ENCODE measurements around the gene CDH12. TPM values are rescaled to one million over a fixed set of nuclear protein-coding genes. Genes with fewer than 3 reads are reported as not detected.

Gene CDH12
- total RNA-seq, 1 experiment from 2014 or later = not detected

- no peak for TF ChIP-seq EGR1 (IDR thresholded peaks at IDR 0.05; ENCODE audit: low read depth)
- no peak for TF ChIP-seq POLR2AphosphoS5 (IDR thresholded peaks at IDR 0.05; ENCODE audit: low read depth, low read length)
- TF ChIP-seq POLR2A (IDR thresholded peaks at IDR 0.05; ENCODE audit: borderline replicate concordance, extremely low read depth, insufficient read depth, insufficient read length) = no peak
- no peak for TF ChIP-seq SIN3A (IDR thresholded peaks at IDR 0.05; ENCODE audit: low read depth)
- TF ChIP-seq CBX3 (IDR thresholded peaks at IDR 0.05; ENCODE audit: low read depth) = no peak
- TF ChIP-seq EZH2phosphoT487 (IDR thresholded peaks at IDR 0.05; ENCODE audit: borderline replicate concordance) = no peak
Measured at GRCh38 chr5:22314548-22314947, 538.6 kb downstream of the CDH12 start (continued).

GRCh38 chr5:22306011-22306410, 547.1 kb downstream of the CDH12 start:
- no peak overlapping the region for H3K4me2 ChIP-seq (ENCODE audit: low read length)
- H3K36me3 ChIP-seq (ENCODE audit: control insufficient read depth in 1 of 2, insufficient read depth in 2 of 2, low read length in 2 of 2) = no peaks in the 10 kb centered on the region
- intact Hi-C loops (cut with micrococcal nuclease) = no loop called here
- no peak overlapping the region for H3K9ac ChIP-seq (ENCODE audit: low read length)
- DNase-seq (ENCODE audit: low read depth, low spot score) = no peak
- TF ChIP-seq CBX3 (IDR thresholded peaks at IDR 0.05; ENCODE audit: low read depth) (no peak), REST (IDR thresholded peaks at IDR 0.05; ENCODE audit: low read depth) (no peak), FOSL1 (IDR thresholded peaks at IDR 0.05; ENCODE audit: low read depth) (no peak), SP1 (IDR thresholded peaks at IDR 0.05; ENCODE audit: low read depth) (no peak), SIN3A (IDR thresholded peaks at IDR 0.05; ENCODE audit: low read depth) (no peak)
- no peaks in the 10 kb centered on the region for H3K4me1 ChIP-seq (ENCODE audit: control insufficient read depth in 1 of 2, insufficient read depth in 2 of 2, low read length in 2 of 2)
- no TSS peak for BruUV-seq (replicated peaks)
- ChIA-PET POLR2A (no interaction called here), RAD21 (ENCODE audit: low non-redundant PET in 1 of 2, low total read pairs in 2 of 2, uncharacterized antibody in 2 of 2, unreplicated experiment in 2 of 2) (no interaction called here), CTCF (no interaction called here)
- no peak for ATAC-seq
- H2AFZ ChIP-seq (ENCODE audit: low read depth, low read length, poor library complexity, severe bottlenecking) = no peak overlapping the region
- H3K27me3 ChIP-seq (ENCODE audit: insufficient read depth, low read length) = no peaks in the 10 kb centered on the region
- no peaks in the 10 kb centered on the region for H3K9me2 ChIP-seq (ENCODE audit: insufficient read depth)
- H3K79me2 ChIP-seq (ENCODE audit: insufficient read depth, low read length) = no peaks in the 10 kb centered on the region
- H3K4me3 ChIP-seq (replicated peaks in 1 of 2; ENCODE audit: low read depth in 1 of 2, low read length in 2 of 2) = no peak overlapping the region
- H3K27ac ChIP-seq (ENCODE audit: low read depth, low read length) = no peak overlapping the region
- no peaks in the 10 kb centered on the region for H4K20me1 ChIP-seq (ENCODE audit: insufficient read depth)
- H3K9me3 ChIP-seq (ENCODE audit: control insufficient read depth in 1 of 2, insufficient read depth in 1 of 2, low read depth in 1 of 2, low read length in 2 of 2) = peaks cover 11 to 23% of the 10 kb centered on the region in 2 experiments; a peak in 2 of 4 replicates
